CD4-positive, alpha-beta T cell (primary cell): ENCODE results near the gene RUVBL2. TPM values are rescaled to one million over a fixed set of nuclear protein-coding genes. Genes with fewer than 3 reads are reported as not detected.

Experiments used
- ATAC-seq: fragments of 200-7000 bp; cut with Tn5 transposase; one replicate; pipeline ENCODE4 v1.10.0; 2022; ENCODE audit warnings: mild to moderate bottlenecking; ENCODE audit not compliant: poor library complexity
- CTCF ChIA-PET: fragments of 350-600 bp; sonication (Branson Sonifier 250); formaldehyde crosslinking; loops from one replicate; lab custom pipeline; 2021; ENCODE audit warnings: antibody characterized with exemption, inconsistent platforms; lab: Charles Lee
- POLR2A ChIA-PET: fragments of 350-600 bp; sonication (Branson Sonifier 250); formaldehyde crosslinking; loops from one replicate; lab custom pipeline; 2021; ENCODE audit warnings: antibody characterized with exemption, inconsistent platforms; lab: Charles Lee
- DNase-seq, 14 experiments: peaks; one replicate each; pipeline ENCODE4 v3.0.0-alpha.2; 2013 to 2020; ENCODE audit warnings: mixed read lengths in 2 of 14
- H3K27ac ChIP-seq, 2 donors: one replicate each; pipeline versions ENCODE4 v1.5.1 to v1.7.0; 2013; ENCODE audit warnings: low read length in 2 of 2, low read depth in 1 of 2, mild to moderate bottlenecking in 1 of 2
- H3K27me3 ChIP-seq, 2 experiments: 1 replicate in 1 of 2; 2 replicates in 1 of 2; pipeline versions ENCODE4 v1.6.1 to v1.7.0; 2013; ENCODE audit warnings: low read length in 2 of 2, control low read depth in 1 of 2, mild to moderate bottlenecking in 1 of 2, moderate library complexity in 1 of 2; ENCODE audit not compliant: insufficient read depth in 2 of 2, control insufficient read depth in 1 of 2
- H3K36me3 ChIP-seq: one replicate; pipeline ENCODE4 v1.6.1; 2013; ENCODE audit warnings: low read length, control low read depth; ENCODE audit not compliant: insufficient read depth
- H3K4me1 ChIP-seq: one replicate; pipeline ENCODE4 v1.6.1; 2013; ENCODE audit warnings: low read length, control low read depth; ENCODE audit not compliant: insufficient read depth
- H3K4me3 ChIP-seq: one replicate; pipeline ENCODE4 v1.5.1; 2013; ENCODE audit warnings: mild to moderate bottlenecking, low read length, moderate library complexity
- H3K9me3 ChIP-seq, 2 experiments: 1 replicate in 1 of 2; 2 replicates in 1 of 2; pipeline versions ENCODE4 v1.6.1 to v1.7.0; 2013; ENCODE audit warnings: low read length in 2 of 2, mild to moderate bottlenecking in 2 of 2, control low read depth in 1 of 2, moderate library complexity in 1 of 2; ENCODE audit not compliant: control insufficient read depth in 1 of 2, insufficient read depth in 1 of 2
- H3K27ac Mint-ChIP-seq: one replicate; pipeline ENCODE4 v1.8.0; 2020; ENCODE audit warnings: mixed read lengths
- H3K27me3 Mint-ChIP-seq: one replicate; pipeline ENCODE4 v1.8.0; 2021; ENCODE audit warnings: mixed read lengths
- H3K36me3 Mint-ChIP-seq: one replicate; pipeline ENCODE4 v1.8.0; 2021; ENCODE audit warnings: low read depth, mixed read lengths
- H3K4me1 Mint-ChIP-seq: one replicate; pipeline ENCODE4 v1.8.0; 2021; ENCODE audit warnings: low read depth, mixed read lengths
- H3K4me3 Mint-ChIP-seq: one replicate; pipeline ENCODE4 v1.8.0; 2020; ENCODE audit warnings: mild to moderate bottlenecking, mixed read lengths
- H3K9me3 Mint-ChIP-seq: one replicate; pipeline ENCODE4 v1.8.0; 2020; ENCODE audit warnings: mixed read lengths
- CTCF ChIP-seq: fragments of 200-600 bp; IDR thresholded peaks from one replicate; pipeline ENCODE4 v1.8.0; 2022; ENCODE audit warnings: antibody characterized with exemption, mild to moderate bottlenecking
- intact Hi-C, 2 experiments: fragments of 100-400 bp; cut with DNase I in 1 of 2; cut with micrococcal nuclease in 1 of 2; formaldehyde crosslinking; loops; one replicate each; pipeline versions ENCODE4 v1.15.1 to v1.9.0; 2023 to 2025; cut with DNase I, micrococcal nuclease
- total RNA-seq, 174 experiments: library from RNA in 2 of 174; stranded (reverse) in 2 of 174; gene quantifications; one replicate each; pipeline ENCODE4 v1.2.3 and lab custom pipeline; 2021 to 2026

The RUVBL2 gene
- total RNA-seq, 2 experiments from 2014 or later = 10.7 to 12.3 TPM

- ChIA-PET POLR2A (interaction anchor here (1.0 to 1.1 kb wide), 2 partner anchors 18 to 29 kb away, joined by 3 to 4 read pairs; no protein-coding TSS in a partner anchor), CTCF (interaction anchor here (0.6 to 1.5 kb wide), 13 partner anchors 12 to 480 kb away, joined by 3 to 7 read pairs (median 3); a partner anchor contains a TSS)
- ATAC-seq = peak; percentile 94
- intact Hi-C loops = loop anchor here (1.0 to 10.0 kb wide), 6 partner anchors 83 to 635 kb away; partner anchors contain the start of genes SLC17A7 (in 1 of the 2), SYNGR4 (in 1 of the 2) and TMEM143 (in 1 of the 2)
- TF ChIP-seq CTCF = peak; percentile 63
- Histone ChIP-seq H3K27me3 (no peaks in the 10 kb centered on the region), H3K4me1 (peaks cover 13% of the 10 kb centered on the region), H3K4me3 (no peak overlapping the region), H3K9me3 (no peaks in the 10 kb centered on the region), H3K36me3 (peaks cover 17% of the 10 kb centered on the region), H3K27ac (no peak overlapping the region)
- Mint-ChIP-seq H3K4me1 (peaks cover 24% of the 10 kb centered on the region), H3K36me3 (peaks cover 27% of the 10 kb centered on the region), H3K9me3 (no peaks in the 10 kb centered on the region), H3K27me3 (no peaks in the 10 kb centered on the region), H3K4me3 (no peak overlapping the region), H3K27ac (no peak overlapping the region)
- peak; percentile 61 to 82 (median 68) for DNase-seq
Observed at GRCh38 chr19:48999481-49000325, 6.0 kb downstream of the RUVBL2 start.

GRCh38 chr19:49004133-49004532, 10.4 kb downstream of the RUVBL2 start:
- H3K27me3 ChIP-seq = no peaks in the 10 kb centered on the region
- TF ChIP-seq CTCF = no peak
- POLR2A ChIA-PET = no interaction called here
- H3K9me3 Mint-ChIP-seq = no peaks in the 10 kb centered on the region
- CTCF ChIA-PET = interaction anchor here (0.6 kb wide), 1 partner anchor 157 kb away, joined by 4 read pairs; no protein-coding TSS in a partner anchor
- no peaks in the 10 kb centered on the region for H3K9me3 ChIP-seq
- no peak for ATAC-seq
- intact Hi-C loops = no loop called here
- no peaks in the 10 kb centered on the region for H3K27me3 Mint-ChIP-seq
- H3K4me1 Mint-ChIP-seq = peaks cover 6% of the 10 kb centered on the region
- no peak overlapping the region for H3K27ac ChIP-seq
- H3K4me3 ChIP-seq = no peak overlapping the region
- H3K27ac Mint-ChIP-seq = no peak overlapping the region
- no peak overlapping the region for H3K4me3 Mint-ChIP-seq
- no peak for DNase-seq
- peaks cover 42% of the 10 kb centered on the region for H3K36me3 ChIP-seq
- H3K4me1 ChIP-seq = peaks cover 5% of the 10 kb centered on the region
- peaks cover 54% of the 10 kb centered on the region for H3K36me3 Mint-ChIP-seq

- Mint-ChIP-seq H3K36me3 (peaks cover 59% of the 10 kb centered on the region), H3K27me3 (no peaks in the 10 kb centered on the region), H3K4me3 (no peak overlapping the region), H3K4me1 (no peaks in the 10 kb centered on the region), H3K9me3 (no peaks in the 10 kb centered on the region), H3K27ac (no peak overlapping the region)
- no peaks in the 10 kb centered on the region for H3K4me1 ChIP-seq
- peaks cover 49% of the 10 kb centered on the region for H3K36me3 ChIP-seq
- no peaks in the 10 kb centered on the region for H3K27me3 ChIP-seq
- no peak for TF ChIP-seq CTCF
- ChIA-PET CTCF (no interaction called here), POLR2A (no interaction called here)
- DNase-seq (no peak), ATAC-seq (no peak)
- H3K9me3 ChIP-seq = no peaks in the 10 kb centered on the region
- no peak overlapping the region for H3K4me3 ChIP-seq
- intact Hi-C loops = no loop called here
- no peak overlapping the region for H3K27ac ChIP-seq
Observed at GRCh38 chr19:49004964-49005614, 11.4 kb downstream of the RUVBL2 start.
